Activated T-helper 2 cell treated with anti-CD3 and anti-CD28 coated beads, Interferon-gamma antibody, Interleukin-2, Interleukin-4, amounts not matched to agents 10 μg/mL and 5 μg/mL and 100 μg/mL, durations not matched to agents 14 hours and 24 hours and 36 hours (primary cell): ENCODE results near the gene SAA1. TPM values are rescaled to one million over a fixed set of nuclear protein-coding genes. Genes with fewer than 3 reads are reported as not detected.
"Not testable (repeated sequence)": the region's sequence is repeated elsewhere in the genome, so short reads cannot be mapped to it uniquely, and the experiment has no call there.

Experiments used
- DNase-seq: peaks from one replicate; pipeline ENCODE4 v3.0.0; 2021; ENCODE audit warnings: low spot score
- H3K27ac Mint-ChIP-seq: one replicate; pipeline ENCODE4 v1.8.0; 2021; ENCODE audit warnings: mixed read lengths
- H3K27me3 Mint-ChIP-seq: one replicate; pipeline ENCODE4 v1.8.0; 2021; ENCODE audit warnings: low read depth, mixed read lengths
- H3K36me3 Mint-ChIP-seq: one replicate; pipeline ENCODE4 v1.8.0; 2021; ENCODE audit warnings: low read depth, mixed read lengths
- H3K4me1 Mint-ChIP-seq: one replicate; pipeline ENCODE4 v1.8.0; 2021; ENCODE audit warnings: low read depth, mixed read lengths
- H3K4me3 Mint-ChIP-seq: one replicate; pipeline ENCODE4 v1.8.0; 2021; ENCODE audit warnings: low read depth, mild to moderate bottlenecking, moderate library complexity, mixed read lengths
- H3K9me3 Mint-ChIP-seq: one replicate; pipeline ENCODE4 v1.8.0; 2021; ENCODE audit warnings: mixed read lengths
- intact Hi-C: fragments of 100-400 bp; cut with micrococcal nuclease; formaldehyde crosslinking; loops from one replicate; pipeline ENCODE4 v1.15.1; 2023
- total RNA-seq: library from RNA; stranded (reverse); gene quantifications from 2 replicates; pipeline ENCODE4 v1.2.3, GENCODE V29; 2022

The SAA1 gene
- total RNA-seq, 1 donor from 2014 or later, result not detected

DNA sequence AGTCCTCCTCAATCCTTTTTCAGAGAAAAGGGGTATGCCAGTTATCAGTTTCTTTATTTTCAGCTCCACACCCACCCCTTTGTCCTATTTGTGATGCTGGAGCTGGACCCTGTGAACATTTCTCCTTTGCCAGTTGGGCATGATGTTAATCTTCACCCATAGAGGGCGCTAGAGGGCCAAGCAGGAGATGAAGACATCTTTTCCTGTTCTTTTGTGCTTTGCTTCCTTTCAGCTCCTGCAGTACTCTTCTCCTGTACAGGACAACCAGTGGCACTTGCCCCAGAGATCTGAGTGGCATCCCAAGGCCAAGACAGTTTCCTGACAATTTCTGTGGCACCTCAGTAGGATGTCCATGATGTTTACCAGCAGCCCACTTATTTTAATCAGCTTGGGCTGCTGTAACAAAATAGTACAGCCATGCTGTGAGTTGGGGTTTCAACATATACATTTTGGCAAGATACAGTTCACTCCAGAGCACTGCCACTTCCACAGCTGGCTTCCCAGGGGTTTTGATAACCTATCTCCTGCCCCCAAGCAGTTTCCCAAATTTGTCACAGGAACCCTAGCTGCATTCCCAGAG, 22.2 kb upstream of the SAA1 start:
- H3K27ac Mint-ChIP-seq, result peak overlapping the region; percentile 54
- intact Hi-C loops, result loop anchor here (2.0 to 10.0 kb wide), 4 partner anchors 79 to 491 kb away; partner anchors contain the start of genes GTF2H1, HPS5 and TSG101
- peak; percentile 63 for DNase-seq
- no peaks in the 10 kb centered on the region for H3K9me3 Mint-ChIP-seq
- H3K27me3 Mint-ChIP-seq, result peaks cover 34% of the 10 kb centered on the region
- H3K4me3 Mint-ChIP-seq, result no peak overlapping the region
- H3K4me1 Mint-ChIP-seq, result peaks cover 25% of the 10 kb centered on the region
- no peaks in the 10 kb centered on the region for H3K36me3 Mint-ChIP-seq

DNA sequence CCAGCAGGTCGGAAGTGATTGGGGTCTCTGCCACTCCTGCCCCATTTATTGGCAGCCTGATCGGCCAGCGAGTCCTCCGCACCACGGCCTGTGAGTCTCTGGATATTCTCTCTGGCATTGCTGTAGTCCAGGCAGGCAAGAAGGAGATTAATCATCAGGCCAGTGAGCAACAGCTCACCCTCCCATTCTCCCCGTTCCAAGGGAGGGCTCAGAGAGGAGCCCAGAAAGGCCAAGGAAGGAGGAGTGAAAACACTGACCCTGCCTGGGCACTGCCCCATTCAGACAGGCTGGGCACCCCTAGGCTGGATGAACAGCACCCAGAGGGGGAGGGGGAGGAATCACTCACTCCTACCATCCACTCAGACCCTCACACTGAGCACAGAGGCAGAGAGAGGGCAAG, 20.7 kb upstream of the SAA1 start:
- no peak overlapping the region for H3K4me3 Mint-ChIP-seq
- H3K9me3 Mint-ChIP-seq, result no peaks in the 10 kb centered on the region
- H3K27ac Mint-ChIP-seq, result no peak overlapping the region
- H3K27me3 Mint-ChIP-seq, result peaks cover 23% of the 10 kb centered on the region
- intact Hi-C loops, result loop anchor here (2.0 to 10.0 kb wide), 2 partner anchors 77 to 489 kb away; partner anchors contain the start of genes GTF2H1 and HPS5
- DNase-seq, result no peak
- peaks cover 25% of the 10 kb centered on the region for H3K4me1 Mint-ChIP-seq
- no peaks in the 10 kb centered on the region for H3K36me3 Mint-ChIP-seq

DNA sequence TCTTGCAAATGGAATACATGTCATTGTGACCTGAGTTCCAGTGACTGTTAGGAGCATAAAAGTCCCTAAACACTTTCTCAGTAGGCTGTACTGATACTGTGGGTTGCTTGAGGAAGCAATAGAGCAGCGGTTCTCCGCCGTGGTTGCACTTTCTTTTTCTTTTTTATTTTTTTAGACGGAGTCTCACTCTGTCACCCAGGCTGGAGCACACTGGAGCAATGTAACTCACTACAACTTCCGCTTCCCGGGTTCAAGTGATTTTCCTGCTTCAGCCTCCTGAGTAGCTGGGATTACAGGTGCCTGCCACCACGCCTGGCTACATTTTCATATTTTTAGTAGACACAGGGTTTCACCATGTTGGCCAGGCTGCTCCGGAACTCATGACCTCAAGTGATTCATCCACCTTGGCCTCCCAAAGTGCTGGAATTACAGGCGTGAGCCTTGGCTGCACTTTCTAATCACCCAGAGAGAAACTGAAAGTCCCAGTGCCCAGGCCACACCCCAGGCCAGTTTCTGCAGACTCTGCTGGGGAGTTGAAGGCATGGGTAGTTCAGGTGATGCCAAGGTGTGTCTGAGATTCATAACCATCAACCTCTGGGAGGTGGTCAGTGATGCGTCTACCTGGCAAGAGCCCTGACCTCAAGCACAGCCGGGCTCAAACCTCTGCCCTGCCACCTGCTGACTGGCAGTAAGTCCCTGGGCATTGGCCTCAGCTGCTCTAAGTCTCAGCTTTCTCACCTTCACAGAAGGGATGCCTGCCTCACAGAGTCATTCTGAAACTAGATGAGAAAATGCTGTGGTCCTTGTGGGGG, 19.5 kb upstream of the SAA1 start:
- H3K4me3 Mint-ChIP-seq, result peak overlapping the region; percentile 64
- DNase-seq, result peak; percentile 24
- H3K36me3 Mint-ChIP-seq, H3K9me3 Mint-ChIP-seq: not testable (repeated sequence)
- peak overlapping the region; percentile 69 for H3K27ac Mint-ChIP-seq
- intact Hi-C loops, result loop anchor here (2.0 to 10.0 kb wide), 2 partner anchors 138 to 488 kb away; no protein-coding TSS in a partner anchor
- H3K4me1 Mint-ChIP-seq, result peaks cover 25% of the 10 kb centered on the region
- H3K27me3 Mint-ChIP-seq, result peaks cover 13% of the 10 kb centered on the region

DNA sequence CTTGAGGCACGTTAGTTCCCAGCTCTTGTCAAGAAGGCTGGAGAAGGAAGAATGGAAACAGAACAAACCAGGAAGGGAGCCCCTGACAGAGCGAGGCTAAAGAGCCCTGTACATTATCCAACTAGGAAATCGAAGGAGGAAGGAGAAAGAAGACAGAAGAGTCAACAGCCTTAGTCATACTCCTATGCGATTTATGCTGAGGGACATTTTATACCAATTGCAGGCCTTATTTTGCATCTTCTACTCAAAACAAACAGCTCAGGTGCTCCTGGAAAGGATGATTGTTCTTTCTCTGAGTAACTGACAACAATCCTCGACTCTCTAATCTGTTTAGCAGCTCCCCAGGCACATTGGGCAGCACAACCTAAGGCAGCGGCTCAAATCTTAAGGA, 18.9 kb upstream of the SAA1 start:
- H3K27ac Mint-ChIP-seq, H3K4me3 Mint-ChIP-seq, H3K36me3 Mint-ChIP-seq, DNase-seq, H3K9me3 Mint-ChIP-seq: not testable (repeated sequence)
- Mint-ChIP-seq H3K27me3 (peaks cover 11% of the 10 kb centered on the region), H3K4me1 (peaks cover 26% of the 10 kb centered on the region)
- intact Hi-C loops, result loop anchor here (2.0 to 10.0 kb wide), 2 partner anchors 138 to 488 kb away; no protein-coding TSS in a partner anchor

DNA sequence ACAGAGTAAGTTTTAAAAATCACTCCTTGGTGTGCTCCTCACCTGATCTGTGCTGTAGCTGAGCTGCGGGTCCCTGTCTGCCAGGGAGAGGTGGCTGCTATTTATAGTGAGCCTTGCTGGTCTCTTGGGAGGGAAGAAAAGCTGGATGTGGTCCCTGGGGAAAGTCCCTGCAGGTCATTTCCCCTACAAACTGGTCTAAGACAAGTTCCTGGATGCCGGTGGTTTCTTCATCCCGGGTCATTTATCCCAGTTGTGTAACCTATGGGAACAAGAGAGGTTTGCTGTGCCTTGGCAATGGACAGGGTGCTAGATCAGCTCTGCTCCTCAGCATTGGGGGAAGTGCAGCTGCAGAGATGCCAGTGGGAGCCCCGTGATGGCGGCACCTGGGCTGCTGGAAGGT, 17.5 kb upstream of the SAA1 start, which contains the start of gene SAA2:
Gene SAA2, minus strand, starts transcription at position 108 of the 400 bp plus-strand sequence. CDS start 657 bp downstream, outside the sequence.
- Mint-ChIP-seq H3K9me3 (no peaks in the 10 kb centered on the region), H3K27ac (no peak within 1 kb of the TSS), H3K4me3 (no peak within 1 kb of the TSS), H3K27me3 (peaks cover 2% of the 10 kb centered on the region), H3K36me3 (no peaks in the 10 kb centered on the region), H3K4me1 (peaks cover 31% of the 10 kb centered on the region)
- DNase-seq, result no peak
- intact Hi-C loops, result loop anchor here (10.0 kb wide), 1 partner anchor 486 kb away; no protein-coding TSS in a partner anchor

DNA sequence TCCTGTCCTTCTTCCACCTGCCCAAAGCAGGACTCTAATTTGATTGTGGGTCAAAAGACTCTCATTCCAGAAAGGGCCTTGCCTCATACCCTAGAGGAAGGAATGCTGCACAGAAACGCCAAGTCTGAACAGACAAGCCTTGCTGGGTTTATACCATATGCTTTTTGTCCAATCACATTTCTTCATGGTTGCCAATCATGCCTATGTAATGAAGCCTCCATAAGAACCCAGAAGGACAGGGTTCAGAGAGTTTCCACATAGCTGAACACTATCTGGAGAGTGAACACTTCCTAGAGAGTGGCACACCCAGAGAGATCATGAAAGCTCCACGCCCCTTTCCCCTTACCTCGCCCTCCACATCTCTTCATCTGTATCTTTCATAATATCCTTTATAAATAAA, 12.8 kb upstream of the SAA1 start:
- Mint-ChIP-seq H3K4me3 (no peak overlapping the region), H3K27ac (no peak overlapping the region), H3K36me3 (no peaks in the 10 kb centered on the region), H3K4me1 (peaks cover 9% of the 10 kb centered on the region), H3K9me3 (no peaks in the 10 kb centered on the region), H3K27me3 (peaks cover 6% of the 10 kb centered on the region)
- intact Hi-C loops, result no loop called here
- no peak for DNase-seq

DNA sequence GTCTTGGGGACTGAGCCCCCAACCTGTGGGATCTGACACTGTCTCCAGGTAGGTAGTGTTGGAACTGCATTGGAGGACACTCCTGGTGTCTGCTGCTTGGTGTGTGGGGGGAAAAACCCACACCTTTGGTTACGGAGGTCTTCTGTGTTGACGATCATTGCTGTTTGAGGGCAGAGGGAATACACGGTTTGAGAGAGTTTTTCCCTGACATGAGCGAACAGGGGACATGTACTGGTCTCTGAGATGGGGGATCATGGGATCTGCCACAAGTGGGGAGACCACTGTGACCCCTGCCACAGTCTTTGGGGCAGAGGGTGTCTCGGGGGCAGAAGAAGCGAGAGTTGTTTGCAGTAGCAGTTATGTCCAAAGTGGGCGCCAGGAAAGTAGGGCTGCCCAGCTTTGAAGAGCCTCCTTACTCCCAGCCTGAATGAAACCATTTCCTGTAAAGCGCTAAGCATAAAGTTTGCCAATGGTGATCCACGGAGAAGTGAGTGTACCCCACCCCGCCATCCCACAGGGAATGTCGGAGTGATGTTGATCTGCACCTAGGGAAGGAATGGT, 12.2 kb upstream of the SAA1 start:
- Mint-ChIP-seq H3K36me3 (no peaks in the 10 kb centered on the region), H3K27ac (no peak overlapping the region), H3K27me3 (peaks cover 6% of the 10 kb centered on the region), H3K9me3 (no peaks in the 10 kb centered on the region), H3K4me3 (no peak overlapping the region), H3K4me1 (peaks cover 7% of the 10 kb centered on the region)
- no peak for DNase-seq
- intact Hi-C loops, result no loop called here

DNA sequence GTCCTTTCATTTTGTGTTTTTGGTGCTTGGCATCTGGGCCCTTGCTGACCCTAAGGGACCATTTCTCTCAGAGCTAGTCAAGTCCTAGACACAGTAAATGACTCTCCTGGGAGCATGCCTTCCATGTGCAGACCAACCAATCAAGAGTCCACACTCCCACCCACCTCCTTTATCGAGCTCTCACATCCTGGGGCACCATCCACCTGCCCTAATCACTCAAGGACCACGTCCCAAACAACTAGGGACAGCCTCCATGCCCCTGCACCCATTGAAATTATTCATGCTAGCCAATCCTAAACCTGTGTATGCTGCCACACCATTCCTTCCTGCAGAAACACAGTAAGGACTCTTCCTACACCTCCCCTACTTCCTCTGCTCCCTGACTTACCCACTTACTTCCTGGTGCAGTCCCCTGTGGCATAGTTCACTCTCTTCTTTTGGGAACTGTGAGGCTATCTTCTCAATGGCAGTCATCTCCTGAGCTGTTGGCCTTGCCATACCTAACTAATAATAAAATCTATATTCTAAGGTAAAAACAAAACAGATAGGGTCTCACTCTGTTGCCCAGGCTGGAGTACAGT, 11.2 kb upstream of the SAA1 start:
- intact Hi-C loops, result no loop called here
- peaks cover 7% of the 10 kb centered on the region for H3K4me1 Mint-ChIP-seq
- H3K27ac Mint-ChIP-seq, result no peak overlapping the region
- no peak overlapping the region for H3K4me3 Mint-ChIP-seq
- H3K27me3 Mint-ChIP-seq, result peaks cover 6% of the 10 kb centered on the region
- no peaks in the 10 kb centered on the region for H3K9me3 Mint-ChIP-seq
- DNase-seq, result no peak
- H3K36me3 Mint-ChIP-seq, result no peaks in the 10 kb centered on the region

DNA sequence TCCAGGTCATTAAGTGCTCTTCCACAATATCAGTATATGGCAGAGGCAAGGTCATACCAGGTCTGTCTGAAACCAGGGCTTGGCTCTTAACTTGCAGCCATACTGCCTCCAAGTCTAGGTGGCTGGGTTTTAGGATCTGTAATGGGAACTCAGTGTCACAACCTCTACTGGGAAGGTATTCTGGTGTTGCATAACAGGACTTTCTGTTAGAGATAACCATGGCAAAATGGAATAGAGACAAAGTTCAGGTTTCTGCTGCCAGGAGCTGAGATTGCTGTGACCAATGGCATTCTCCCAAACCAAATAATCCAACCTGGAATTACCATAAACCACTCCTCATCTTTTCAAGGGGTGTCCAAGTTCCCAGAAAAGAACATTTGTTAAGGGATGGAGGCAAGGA, 6.8 kb upstream of the SAA1 start:
- intact Hi-C loops, result no loop called here
- H3K36me3 Mint-ChIP-seq, result no peaks in the 10 kb centered on the region
- H3K27ac Mint-ChIP-seq, result no peak overlapping the region
- peaks cover 6% of the 10 kb centered on the region for H3K4me1 Mint-ChIP-seq
- no peaks in the 10 kb centered on the region for H3K9me3 Mint-ChIP-seq
- H3K4me3 Mint-ChIP-seq, result no peak overlapping the region
- peaks cover 8% of the 10 kb centered on the region for H3K27me3 Mint-ChIP-seq
- DNase-seq, result no peak

DNA sequence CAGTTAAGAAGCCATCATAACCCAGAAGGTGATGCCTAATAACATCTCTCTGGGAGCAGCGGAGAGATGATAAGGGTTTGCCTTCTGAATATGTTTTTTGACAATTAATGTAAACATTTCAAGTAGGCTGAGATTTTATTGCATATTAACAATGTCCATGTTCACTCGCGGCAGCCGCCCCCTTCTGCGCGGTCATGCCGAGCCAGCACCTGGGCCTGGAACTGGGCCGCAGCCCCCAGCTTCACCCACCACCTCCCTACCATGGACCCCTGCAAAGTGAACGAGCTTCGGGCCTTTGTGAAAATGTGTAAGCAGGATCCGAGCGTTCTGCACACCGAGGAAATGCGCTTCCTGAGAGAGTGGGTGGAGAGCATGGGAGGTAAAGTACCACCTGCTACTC, 4.3 kb upstream of the SAA1 start:
- Mint-ChIP-seq H3K9me3 (no peaks in the 10 kb centered on the region), H3K27me3 (peaks cover 5% of the 10 kb centered on the region), H3K4me1 (peaks cover 7% of the 10 kb centered on the region), H3K36me3 (no peaks in the 10 kb centered on the region), H3K27ac (no peak overlapping the region), H3K4me3 (no peak overlapping the region)
- intact Hi-C loops, result no loop called here
- DNase-seq, result no peak

DNA sequence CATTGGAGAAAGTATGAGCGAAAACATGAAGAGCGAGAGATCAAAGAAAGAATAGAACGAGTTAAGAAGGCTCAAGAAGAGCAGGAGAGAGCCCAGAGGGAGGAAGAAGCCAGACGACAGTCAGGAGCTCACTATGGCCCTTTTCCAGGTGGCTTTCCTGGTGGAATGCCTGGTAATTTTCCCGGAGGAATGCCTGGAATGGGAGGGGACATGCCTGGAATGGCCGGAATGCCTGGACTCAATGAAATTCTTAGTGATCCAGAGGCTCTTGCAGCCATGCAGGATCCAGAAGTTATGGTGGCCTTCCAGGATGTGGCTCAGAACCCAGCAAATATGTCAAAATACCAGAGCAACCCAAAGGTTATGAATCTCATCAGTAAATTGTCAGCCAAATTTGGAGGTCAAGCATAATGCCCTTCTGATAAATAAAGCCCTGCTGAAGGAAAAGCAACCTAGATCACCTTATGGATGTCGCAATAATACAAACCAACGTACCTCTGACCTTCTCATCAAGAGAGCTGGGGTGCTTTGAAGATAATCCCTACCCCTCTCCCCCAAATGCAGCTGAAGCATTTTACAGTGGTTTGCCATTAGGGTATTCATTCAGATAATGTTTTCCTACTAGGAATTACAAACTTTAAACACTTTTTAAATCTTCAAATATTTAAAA, 3.2 kb upstream of the SAA1 start:
- intact Hi-C loops, DNase-seq, H3K4me3 Mint-ChIP-seq, H3K27me3 Mint-ChIP-seq, H3K36me3 Mint-ChIP-seq, H3K27ac Mint-ChIP-seq, H3K9me3 Mint-ChIP-seq: not testable (repeated sequence)
- peaks cover 11% of the 10 kb centered on the region for H3K4me1 Mint-ChIP-seq

DNA sequence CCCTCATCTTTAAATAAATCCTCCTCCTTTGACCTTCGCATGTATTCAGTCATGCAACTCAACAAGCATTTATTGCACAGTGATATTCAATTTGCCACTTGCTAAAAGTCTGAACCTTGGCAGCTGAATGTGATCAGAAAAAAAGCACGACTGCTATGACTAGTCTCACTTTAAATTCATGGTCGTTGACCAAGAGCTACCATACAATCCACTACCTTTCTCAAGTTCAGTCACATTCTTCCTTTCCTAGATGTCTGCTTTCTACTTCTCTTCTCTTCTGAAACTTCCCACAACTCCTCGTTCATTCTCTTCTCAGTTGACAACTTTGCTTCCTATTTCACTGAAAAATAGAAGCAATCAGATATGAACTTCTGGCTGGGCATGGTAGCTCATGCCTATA, 2.0 kb upstream of the SAA1 start:
- Mint-ChIP-seq H3K4me1 (peaks cover 11% of the 10 kb centered on the region), H3K27me3 (peaks cover 2% of the 10 kb centered on the region), H3K4me3 (no peak overlapping the region), H3K9me3 (no peaks in the 10 kb centered on the region), H3K36me3 (no peaks in the 10 kb centered on the region), H3K27ac (no peak overlapping the region)
- intact Hi-C loops, result no loop called here
- DNase-seq, result no peak
